Measurements from ENCODE around the gene TGFA.

The TGFA gene

DNA sequence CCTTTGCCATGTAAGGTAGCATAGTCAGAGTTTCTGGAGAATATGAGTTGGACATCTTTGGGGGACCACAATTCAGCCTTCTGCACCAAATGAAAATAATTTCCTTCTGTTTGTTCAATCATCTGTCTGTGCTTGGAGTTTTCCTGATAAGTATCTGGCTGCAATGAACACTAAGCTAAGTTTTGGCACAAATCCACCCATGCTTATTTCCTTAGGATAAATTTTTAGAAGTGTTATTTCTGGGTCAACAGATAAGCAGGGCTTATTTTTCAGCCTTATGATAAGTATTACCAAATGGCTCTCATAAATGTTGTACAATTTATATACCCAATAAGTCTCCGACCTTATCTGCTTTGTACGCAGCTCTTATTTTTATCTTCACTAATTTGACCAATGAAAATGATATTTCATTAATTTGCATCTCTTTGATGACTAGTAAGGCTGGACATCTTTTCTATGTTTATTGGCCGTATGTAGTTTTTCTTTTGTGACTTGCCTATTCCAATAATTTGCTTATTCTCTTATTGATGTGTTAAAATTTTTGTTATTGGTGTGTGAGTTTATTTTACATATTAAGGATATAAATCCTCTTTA is 59.2 kb downstream of the TGFA start:
- CTCF ChIA-PET, result no interaction called here
- POLR2A ChIA-PET (ENCODE audit: low non-redundant PET), result no interaction called here
- TF ChIP-seq, protein P1, sequence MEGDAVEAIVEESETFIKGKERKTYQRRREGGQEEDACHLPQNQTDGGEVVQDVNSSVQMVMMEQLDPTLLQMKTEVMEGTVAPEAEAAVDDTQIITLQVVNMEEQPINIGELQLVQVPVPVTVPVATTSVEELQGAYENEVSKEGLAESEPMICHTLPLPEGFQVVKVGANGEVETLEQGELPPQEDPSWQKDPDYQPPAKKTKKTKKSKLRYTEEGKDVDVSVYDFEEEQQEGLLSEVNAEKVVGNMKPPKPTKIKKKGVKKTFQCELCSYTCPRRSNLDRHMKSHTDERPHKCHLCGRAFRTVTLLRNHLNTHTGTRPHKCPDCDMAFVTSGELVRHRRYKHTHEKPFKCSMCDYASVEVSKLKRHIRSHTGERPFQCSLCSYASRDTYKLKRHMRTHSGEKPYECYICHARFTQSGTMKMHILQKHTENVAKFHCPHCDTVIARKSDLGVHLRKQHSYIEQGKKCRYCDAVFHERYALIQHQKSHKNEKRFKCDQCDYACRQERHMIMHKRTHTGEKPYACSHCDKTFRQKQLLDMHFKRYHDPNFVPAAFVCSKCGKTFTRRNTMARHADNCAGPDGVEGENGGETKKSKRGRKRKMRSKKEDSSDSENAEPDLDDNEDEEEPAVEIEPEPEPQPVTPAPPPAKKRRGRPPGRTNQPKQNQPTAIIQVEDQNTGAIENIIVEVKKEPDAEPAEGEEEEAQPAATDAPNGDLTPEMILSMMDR (conservative IDR thresholded peaks at IDR 0.05; ENCODE audit: low read depth), result no peak

DNA sequence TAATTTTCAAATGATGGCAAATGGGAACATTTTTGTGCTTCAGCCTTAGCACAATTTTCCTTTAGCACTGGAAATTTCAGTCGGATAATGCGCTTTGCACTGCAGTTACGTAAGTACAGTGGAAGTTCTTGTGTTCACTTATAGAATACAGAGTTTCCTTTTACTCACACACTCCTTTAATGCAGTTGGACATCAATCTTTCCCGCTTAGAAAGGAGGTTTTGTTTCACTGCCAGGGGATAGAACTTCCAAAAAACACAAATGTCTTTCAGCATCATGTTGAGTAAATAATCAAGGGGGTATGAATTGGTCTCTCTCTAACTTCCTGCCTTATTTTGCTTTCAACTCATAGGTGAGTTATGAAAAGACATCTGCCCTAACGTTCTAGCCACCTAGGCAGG is 63.2 kb downstream of the TGFA start:
- CTCF ChIA-PET, result no interaction called here
- H3K27ac ChIP-seq, result no peak overlapping the region
- TF ChIP-seq, protein P1 (conservative IDR thresholded peaks at IDR 0.05; ENCODE audit: low read depth), result no peak
- DNase-seq (ENCODE audit: low spot score), result no peak
- POLR2A ChIA-PET (ENCODE audit: low non-redundant PET), result no interaction called here

More for the DNA sequence above, 59.2 kb downstream of the TGFA start:
- no peak for DNase-seq (ENCODE audit: low spot score)
- no peak overlapping the region for H3K27ac ChIP-seq

DNA sequence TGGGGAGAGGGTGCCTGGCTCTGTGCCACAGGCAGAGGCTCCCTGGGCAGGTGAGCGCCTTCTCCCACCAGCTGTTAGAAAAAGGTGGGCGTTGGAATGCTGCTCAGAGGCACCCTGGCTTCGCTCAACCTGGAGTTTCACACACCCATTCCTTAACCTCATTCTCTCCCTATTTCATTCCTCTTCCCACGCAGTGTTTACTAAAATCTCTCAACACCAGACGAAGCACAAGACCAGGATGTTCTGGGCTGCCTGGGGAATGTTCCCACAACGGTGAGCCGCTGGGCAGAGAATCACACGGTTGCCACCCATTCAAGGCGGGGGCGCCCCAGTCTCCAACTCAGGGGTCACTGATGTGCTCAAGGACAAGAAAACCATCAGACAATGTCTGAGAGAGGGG is 64.5 kb downstream of the TGFA start:
- TF ChIP-seq, protein P1 (conservative IDR thresholded peaks at IDR 0.05; ENCODE audit: low read depth), result no peak
- DNase-seq (ENCODE audit: low spot score), result no peak
- ChIA-PET CTCF (interaction anchor here (0.5 to 0.8 kb wide), 2 partner anchors 12 to 159 kb away, joined by 3 read pairs; no protein-coding TSS in a partner anchor), POLR2A (ENCODE audit: low non-redundant PET) (no interaction called here)
- no peak overlapping the region for H3K27ac ChIP-seq

DNA sequence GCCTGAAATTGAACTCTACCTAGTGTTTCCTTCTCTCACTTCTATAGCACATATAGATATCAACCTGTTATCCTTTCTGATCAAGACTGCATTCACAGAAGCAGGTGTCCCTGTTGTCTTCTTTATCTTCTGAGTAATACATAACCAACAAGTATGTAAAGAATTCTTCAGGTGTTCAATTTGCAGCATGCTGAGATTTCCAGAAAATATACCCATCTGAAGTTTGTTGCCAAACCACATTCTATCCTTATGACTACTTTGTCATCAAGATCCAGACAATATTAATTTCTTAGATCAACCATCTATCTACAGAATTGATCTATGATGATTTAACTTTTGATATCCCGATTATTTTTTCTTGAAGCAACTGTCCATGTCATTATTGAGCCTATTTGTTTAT is 69.5 kb downstream of the TGFA start:
- H3K27ac ChIP-seq, result no peak overlapping the region
- POLR2A ChIA-PET (ENCODE audit: low non-redundant PET), result no interaction called here
- TF ChIP-seq, protein P1 (conservative IDR thresholded peaks at IDR 0.05; ENCODE audit: low read depth), result no peak
- CTCF ChIA-PET, result no interaction called here
- peak; percentile 20 for DNase-seq (ENCODE audit: low spot score)

DNA sequence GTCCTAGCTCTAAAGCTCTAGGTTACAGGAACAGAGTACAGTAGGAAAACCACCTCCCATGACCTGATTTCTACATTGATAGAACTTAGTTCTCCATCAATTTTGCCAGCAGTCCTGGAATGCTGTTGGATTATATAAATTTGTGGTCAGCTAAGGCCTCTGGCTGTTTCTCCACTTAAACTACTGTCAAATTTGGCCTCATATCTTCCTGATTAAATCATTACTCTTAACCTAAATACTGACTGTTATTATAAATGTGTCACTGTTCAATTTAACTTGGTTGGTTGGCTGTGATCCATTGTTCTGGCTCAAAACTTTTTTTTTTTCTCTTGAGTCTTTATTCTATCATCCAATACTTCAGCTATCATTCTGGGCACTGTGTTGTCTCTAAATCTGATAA is 71.2 kb downstream of the TGFA start:
- no peak for DNase-seq (ENCODE audit: low spot score)
- TF ChIP-seq, protein P1 (conservative IDR thresholded peaks at IDR 0.05; ENCODE audit: low read depth), result no peak
- H3K27ac ChIP-seq, result no peak overlapping the region
- POLR2A ChIA-PET (ENCODE audit: low non-redundant PET), result interaction anchor here (0.6 kb wide), 1 partner anchor 89 kb away, joined by 3 read pairs; no protein-coding TSS in a partner anchor
- CTCF ChIA-PET, result interaction anchor here (0.6 kb wide), 1 partner anchor 466 kb away, joined by 3 read pairs; no protein-coding TSS in a partner anchor

DNA sequence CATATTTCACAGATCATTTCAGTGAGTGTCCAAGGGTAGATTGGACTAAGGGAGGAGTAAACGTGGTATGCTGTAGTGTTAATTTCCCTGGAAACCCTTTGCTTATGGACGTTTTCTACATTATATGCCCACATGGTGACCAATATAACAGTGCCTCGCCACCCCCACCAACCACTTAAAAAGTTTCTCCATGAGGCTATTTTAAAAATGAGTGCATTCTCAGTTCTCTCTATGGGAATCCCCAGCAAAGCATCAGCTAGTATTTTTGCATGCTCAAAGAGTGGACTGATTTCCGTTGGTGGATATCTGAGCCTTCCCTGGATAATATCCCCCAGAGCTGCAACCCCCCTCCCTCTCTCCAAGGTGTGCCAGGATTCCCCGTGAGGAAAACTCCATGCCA is 73.2 kb downstream of the TGFA start:
- TF ChIP-seq, protein P1 (conservative IDR thresholded peaks at IDR 0.05; ENCODE audit: low read depth), result no peak
- POLR2A ChIA-PET (ENCODE audit: low non-redundant PET), result no interaction called here
- no peak for DNase-seq (ENCODE audit: low spot score)
- no peak overlapping the region for H3K27ac ChIP-seq
- CTCF ChIA-PET, result no interaction called here
